ENCODE data around the gene CCDC167.
A peak's percentile ranks its signal among the peaks of the same experiment; 100 is the strongest.

CCDC167 gene

DNA sequence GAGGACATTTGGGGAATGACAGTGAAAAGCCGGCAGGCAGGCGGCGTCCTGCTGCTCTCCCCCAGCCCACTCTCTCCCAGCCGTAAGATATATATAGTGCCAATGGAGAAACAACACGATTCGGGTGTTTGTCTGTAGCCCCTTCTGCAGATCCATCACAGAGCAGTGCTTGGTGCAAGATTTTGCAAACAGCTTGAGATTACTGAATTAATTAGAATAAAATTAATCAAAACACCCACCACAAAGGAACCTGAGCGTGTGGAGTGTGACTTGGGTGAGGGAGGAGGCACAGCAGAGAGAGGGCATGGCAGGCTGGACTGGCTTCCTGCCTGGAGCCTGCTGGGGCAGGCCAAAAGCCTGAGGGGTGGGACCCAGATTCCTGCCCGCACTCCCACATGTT lies 28.8 kb upstream of the CCDC167 start:
- no peak for DNase-seq

DNA sequence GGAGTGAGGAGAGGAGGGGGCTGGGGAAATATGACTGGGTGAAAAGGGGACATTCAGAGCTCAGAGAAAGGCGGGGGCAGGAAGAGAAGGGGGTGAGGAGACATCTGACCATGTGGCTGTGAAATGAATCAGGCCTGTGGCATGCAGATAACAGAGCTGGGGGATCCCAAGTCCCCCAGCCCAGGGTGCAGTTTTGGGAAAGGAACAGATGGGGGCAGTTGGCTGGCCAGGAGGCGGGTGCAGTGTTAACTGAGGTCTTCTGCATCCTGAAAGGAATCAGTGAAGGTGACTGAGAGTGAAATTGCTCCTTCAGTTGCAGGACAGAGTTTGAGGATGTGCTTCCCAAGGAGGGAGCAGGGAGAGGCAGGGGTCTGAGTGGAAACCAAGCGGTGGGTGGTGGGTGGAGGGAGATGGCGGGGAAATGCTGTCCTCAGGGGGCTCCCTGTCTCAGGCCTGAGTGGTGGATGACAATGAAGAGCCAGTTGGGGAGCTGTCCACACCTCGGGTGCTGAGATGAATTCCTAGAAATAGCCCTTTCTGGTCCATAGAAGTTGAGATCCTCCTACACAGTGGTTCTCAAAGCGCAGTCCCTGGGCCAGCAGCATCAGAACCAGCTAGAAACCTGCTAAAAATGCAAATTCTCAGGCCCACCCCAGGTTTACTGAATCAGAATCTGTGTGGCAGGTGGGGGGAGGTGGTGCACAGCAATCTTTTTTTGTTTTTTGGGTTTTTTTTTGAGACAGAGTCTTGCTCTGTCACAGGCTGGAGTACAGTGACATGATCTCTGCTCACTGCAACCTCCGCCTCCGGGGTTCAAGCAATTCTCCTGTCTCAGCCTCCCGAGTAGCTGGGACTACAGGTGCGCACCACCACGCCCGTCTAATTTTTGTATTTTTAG lies 26.0 kb upstream of the CCDC167 start:
- no peak for DNase-seq

DNA sequence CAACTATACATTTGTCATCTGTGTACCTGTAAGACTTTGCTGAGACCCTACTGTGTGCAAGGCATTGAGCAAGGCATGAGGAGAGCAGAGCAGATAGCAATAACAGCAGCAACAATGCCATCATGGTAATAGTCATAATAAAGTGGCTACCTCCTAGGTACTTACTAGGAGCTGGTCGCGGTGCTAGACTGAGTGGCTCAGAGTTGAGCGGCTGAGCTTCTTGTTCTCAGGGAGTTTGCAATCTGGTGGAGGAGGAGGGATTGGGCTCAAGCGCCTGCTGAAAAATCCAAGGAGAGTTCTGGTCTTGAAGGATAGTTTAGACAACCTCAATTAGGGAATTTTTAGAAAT lies 25.3 kb upstream of the CCDC167 start:
- DNase-seq = no peak

DNA sequence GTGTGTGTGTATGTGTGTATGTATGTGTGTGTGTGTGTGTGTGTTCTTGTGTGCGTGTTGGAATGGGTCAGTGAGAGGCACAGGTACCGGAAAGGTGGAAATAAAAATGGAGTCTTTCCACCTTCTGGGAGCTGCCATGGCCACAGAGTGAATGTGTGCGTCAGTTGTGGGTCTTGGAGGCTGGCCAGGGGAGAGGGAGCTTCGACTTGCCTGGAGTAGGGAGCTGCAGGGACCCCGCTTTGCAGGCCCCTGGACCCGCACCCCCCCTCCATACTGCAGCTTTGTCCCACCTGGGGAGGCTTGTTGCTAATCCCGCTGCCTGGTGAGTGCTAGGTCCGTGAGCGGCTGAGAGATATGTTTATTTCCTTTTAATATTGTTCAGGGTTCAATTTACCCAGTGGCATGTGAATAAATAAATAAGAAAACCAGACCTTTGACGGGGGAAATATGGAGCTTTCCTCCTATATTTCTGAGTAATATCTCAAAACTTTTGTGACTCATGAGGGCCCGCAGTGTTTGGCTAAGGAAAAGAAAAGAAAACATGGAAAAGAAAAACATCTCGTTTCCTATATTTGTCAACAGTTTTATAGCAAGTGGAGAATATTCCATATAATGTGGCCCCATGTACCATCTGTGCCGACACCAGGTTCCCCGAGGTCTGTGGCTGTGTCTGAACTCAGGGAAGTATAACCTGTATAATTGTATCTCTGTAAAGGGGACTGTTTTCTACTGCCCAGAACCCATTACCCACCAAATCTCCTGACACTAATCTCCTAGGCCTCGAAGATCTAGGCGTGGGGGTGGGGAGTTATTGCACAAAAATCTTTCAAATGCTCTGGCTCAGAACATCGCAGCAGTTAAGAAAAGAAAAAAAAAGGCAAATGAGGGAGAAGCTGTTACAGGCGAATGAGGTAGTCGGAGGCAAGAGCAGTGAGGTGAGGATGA lies 24.6 kb upstream of the CCDC167 start:
- DNase-seq = no peak

DNA sequence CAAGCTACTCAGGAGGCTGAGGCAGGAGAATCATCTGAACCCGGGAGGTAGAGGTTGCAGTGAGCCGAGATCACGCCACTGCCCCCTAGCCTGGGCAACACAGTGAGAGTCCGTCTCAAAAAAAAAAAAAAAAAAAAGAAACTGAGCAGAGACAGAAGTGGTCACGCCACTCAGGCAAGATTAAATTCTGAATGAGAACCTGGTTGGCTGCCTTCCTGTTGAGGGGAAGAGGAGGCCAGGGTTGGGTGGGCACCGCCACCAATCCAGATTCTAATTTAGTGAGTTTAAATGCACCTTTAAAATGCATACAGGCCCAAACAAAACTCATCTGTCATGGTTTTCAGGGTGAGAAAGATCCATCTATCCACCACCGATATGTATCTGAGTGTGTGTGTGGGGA lies 23.7 kb upstream of the CCDC167 start:
- no peak for DNase-seq

DNA sequence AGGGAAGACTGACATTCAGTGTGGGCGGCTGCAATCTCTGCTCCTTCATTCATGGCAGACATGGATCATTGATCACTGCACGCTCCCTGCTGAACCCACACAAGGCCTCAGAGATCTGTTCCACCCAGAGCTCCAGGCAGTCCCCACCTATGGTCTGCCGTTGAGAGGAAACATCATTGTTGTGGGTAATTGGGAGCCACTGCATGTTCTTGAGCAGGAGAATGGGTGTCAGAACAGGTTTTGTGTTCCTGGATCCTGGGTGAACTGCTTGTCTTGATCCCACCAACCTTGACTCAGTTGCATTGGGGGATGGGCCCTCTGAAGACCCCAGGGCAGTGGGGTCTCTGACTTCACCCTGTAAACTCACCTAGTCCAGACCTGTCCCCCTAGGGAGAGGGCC lies 23.1 kb upstream of the CCDC167 start:
- DNase-seq = no peak

DNA sequence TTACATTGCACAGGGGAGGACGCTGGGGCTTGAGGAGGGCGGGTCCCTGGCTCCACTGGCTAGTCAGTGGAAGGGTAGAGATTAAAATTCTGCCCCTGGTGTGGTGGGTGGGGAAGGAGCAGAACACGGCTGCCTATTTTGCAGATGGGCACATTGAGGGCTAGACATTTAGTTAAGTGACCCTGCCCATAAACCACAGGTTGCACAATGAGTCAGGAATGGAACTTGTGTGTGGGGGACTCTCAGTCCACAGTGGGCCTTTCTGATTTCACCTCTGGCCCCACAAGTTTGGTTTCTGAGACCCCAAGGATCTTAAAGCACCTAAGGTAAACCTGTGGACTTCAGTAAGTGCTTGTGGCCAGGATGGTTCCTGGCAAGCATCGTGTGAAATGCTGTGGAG lies 22.0 kb upstream of the CCDC167 start:
- DNase-seq = no peak

DNA sequence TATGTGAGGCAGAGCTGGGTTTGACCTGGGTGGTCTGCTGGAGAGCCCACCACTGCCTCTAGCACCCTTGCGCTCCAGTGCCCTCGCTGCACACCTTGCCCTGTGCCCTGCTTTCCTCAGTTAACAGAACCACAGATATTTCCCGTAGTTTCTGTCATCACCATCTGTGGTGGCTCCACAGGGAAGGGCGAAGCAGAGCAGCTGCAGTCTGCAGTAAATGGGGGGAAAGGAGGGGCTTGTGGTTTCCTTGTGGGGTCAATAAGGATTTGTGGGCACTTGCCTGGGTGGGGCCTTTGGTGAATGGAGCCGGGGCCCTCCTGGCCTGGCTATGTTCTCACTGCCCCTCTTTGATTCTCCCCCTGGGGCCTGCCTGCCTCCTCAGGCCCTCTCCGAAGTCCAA lies 21.2 kb upstream of the CCDC167 start:
- no peak for DNase-seq

DNA sequence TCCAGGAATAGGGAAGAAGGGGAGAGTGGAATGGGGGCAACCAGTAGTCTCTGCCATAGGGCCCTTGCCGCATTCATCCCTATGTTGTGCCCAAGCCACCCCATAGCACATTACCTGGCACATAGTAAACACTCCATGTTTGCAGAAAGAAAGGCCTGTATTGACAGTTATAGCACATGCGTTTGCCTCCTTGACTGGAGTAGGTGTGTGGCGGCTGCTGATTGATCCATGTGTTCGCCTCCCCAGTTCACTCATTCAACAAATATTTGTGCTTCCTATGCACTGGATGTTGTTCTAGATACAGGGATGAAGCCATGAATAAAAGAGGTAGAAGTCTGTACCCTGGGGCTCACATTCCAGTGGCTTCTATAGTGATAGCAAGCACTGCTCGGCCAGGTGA lies 19.8 kb upstream of the CCDC167 start:
- no peak for DNase-seq

DNA sequence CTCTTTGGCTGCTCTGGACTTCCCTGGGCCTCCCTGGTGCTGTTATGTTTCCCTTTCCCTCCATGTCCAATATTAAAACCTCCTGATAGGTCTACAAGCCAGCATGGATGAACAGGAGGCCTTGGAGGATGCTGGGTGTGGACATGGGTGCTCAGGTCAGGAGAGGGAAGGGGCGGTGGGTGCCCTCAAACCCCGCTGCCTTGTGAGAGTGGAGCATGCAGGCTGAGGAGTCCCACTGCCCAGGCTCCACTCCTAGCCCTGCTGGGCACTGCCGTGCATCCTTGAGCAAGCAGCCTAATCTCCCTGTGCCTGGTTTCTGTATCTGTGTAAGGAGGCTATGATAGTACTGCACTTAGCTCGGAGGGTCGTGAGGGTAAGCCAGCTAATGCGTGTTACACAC lies 18.4 kb upstream of the CCDC167 start:
- no peak for DNase-seq

DNA sequence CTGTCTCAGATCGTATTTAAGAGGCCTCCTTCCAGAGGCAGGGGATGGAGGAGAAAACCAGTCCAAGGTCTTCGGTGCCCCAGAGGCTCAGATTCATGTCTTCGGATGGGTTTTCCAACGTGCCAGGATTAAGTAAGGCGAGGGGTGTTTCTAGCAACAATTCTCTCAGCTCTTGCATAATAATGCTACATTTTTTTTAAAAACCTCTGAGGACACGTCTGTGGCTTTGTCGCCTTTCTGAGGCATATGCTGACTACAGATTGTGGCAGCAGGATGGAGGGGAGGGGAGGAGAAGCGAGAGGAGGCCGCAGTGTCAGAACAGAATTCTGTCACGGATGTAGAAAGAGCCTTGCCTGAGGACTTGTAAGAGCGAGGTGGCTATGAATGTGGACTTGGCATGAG lies 17.7 kb upstream of the CCDC167 start:
- peak in 1 of 2 donors; percentile 69 for DNase-seq

DNA sequence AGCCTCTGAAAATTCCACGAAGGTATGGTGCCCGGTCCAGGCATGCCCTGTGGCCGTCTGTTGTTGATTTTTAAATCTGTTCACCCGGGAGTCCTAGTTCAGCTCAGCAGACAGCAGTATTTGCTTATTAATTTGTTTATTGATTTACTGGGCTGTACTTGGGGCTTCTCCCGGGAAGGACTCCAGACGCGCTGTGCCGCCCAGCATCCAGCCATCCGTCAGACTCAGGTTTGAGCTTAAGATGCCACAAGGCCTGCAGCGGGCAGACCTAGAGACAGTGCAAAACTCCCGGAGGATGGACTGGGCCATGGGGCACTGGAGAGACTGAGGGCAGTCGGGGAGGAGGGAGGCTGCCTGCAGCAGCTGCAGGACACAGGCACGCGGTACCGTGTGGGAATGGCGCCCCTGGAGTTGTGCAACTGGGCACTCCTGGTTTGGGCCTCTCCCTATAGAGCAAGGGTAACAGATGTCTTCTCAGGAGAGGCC lies 17.3 kb upstream of the CCDC167 start:
- no peak for DNase-seq

DNA sequence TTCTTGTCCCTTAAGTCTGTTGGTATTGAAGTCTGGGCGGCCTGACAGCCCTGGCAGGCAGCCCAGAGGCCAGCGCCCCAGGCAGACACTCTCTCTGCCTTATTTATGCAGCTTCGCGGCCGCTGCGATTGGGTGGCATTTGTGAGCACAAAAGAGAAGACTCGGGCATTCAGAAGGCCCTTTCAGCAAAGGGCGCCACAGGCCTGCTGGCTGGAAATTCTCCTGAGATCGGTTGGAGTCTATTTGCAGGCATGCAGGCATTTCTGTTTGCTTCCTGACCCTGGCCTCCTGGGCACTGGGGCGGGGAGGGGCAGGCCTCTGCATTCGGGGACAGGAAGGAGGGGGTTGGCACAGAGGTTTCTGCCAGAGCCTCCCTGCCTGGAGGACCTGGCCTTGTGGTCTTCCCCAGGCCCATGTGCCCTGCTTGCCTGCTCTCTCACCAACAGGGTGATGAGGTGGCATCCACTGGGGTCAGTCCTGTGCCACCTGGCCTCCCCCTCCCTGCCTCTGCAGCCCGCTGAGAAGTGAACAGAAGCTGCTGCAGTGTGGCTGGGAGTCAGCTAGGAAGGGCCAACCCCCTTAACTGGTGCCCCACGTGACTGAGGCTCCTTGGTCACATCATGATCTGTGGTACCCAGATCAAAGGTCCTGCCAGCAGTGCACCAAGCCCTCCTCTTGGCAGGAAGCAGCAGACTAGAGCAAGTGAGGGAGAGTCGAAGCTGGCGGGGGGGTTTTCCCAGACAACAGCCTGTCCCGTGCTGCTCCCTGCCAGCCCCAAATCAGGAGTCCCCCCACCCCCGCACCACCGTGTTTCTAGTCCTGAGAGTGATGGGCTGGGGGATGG lies 16.6 kb upstream of the CCDC167 start:
- peak in 1 of 2 donors; percentile 14 for DNase-seq

DNA sequence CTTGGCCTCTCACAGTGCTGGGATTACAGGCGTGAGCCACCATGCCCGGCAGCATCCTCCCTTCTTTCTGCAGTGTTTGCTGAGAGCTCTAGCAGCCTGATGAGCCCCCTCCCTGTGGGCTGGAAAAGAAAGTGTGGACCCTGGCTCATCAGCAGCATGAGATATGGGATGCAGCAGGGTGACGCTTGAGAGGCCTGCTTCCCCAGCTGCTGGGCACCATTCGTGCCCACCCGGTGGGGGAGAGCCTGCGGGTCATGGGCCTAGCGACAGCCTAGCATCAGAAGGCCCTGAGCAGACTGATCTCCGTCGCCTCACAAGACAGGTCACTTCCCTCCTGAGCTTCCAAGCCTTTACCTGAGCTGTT lies 16.0 kb upstream of the CCDC167 start:
- DNase-seq = no peak

DNA sequence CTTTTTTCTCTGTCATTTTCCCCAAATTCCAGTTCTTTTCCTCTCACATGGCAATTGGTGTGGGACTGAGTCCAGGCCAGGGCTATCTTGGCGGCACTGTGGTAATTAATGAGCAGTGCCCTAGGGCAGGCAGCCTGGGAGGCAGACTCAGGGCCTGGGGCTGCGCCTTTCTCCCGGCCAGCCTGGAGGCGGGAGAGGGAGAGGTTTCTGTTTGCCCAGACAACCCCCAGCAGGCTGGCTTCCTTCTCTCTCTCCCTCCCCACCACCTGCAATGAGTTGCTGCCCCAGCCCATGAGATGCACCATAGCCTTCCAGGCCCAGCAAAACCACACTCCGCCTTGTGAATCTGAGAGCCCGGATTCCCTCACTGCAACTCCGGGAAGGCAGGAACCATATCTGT lies 15.1 kb upstream of the CCDC167 start:
- no peak for DNase-seq

DNA sequence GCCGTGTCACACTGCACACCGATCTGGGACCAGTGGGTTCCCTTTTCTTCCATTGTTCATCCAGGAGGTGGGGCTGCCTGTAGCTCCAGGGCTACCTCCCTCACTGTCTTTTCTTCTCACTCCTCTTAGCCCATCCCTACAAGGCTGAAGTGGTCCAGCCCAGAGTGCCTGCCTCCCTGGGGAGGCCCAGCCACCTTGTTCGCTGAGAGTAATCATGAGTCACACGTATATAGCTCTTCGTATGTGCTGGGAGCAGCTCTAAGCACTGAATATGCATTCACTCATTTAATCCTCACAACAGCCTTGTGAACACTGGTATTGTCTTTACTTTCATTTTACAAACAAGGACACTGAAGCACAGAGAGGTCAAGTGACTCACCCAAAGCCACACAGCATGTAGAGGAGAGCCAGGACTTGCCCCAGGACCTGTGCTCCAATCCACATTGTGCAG lies 14.7 kb upstream of the CCDC167 start:
- DNase-seq = no peak

DNA sequence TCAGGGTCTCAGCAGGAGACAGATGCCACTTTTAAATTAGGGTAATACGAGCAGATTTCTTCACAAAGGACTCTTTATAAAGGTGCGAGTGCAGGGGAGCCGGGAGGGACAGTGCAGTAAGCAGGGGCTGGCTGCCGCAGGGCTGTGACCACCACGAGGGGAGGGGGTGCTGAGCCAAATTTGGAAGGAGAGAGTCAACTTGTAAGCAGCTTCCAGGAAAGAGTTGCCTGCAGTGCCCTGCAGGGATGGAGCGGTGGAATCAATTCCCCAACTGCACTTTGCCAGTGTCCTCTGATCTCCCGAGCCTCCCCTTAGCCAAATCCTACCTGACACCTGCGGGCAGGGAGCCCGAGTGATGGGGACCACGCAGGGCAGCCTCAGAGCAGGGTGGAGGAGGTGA lies 13.9 kb upstream of the CCDC167 start:
- DNase-seq = no peak

DNA sequence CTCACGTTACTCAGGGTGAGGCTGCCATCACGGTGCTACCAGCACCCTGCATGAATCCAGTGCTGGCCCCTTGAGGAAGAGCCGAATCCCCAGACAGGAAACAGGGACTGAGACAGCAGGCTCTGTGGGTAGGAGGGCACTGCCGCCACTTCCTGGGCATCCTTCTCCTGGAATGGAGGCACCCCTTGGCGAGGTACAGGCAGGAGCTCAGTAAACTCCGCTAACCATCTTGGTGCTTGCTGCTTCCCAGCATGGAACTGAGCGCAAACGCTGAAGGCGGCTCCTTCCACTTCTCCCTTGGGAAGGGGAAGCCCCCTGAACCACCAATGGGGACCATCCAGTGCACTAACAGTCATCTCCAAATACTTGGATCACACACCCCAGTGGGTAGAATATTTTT lies 13.5 kb upstream of the CCDC167 start:
- no peak for DNase-seq

DNA sequence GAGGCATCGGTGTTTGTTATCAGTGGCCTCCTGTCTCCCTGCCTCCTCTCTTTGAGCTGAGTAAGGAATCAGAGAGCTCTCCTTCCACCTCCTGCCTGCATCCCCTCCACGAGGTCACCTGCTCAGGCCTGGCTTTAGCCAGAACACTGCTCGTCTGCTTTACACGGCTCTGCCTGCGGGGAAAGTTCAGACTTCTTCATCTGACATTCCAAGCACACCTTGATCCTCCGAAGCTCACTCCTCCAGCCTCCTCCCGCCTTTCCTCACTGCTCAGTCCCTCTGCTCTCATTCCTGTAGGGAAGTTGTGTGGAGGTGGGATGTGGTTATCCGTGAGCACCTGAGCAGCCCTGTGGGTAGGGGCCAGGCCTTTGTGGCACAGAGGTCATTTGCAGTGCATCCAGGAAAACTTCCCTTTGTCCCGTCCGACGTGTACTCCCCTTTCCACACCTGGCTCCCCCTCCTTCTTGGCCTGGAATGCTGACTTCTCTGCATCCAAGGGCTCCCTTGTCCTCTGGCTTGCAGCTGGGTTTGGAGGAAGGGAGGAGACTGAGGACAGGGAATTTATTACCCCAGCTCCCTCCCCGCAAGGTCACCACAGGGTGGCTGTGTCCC lies 12.8 kb upstream of the CCDC167 start:
- no peak for DNase-seq

DNA sequence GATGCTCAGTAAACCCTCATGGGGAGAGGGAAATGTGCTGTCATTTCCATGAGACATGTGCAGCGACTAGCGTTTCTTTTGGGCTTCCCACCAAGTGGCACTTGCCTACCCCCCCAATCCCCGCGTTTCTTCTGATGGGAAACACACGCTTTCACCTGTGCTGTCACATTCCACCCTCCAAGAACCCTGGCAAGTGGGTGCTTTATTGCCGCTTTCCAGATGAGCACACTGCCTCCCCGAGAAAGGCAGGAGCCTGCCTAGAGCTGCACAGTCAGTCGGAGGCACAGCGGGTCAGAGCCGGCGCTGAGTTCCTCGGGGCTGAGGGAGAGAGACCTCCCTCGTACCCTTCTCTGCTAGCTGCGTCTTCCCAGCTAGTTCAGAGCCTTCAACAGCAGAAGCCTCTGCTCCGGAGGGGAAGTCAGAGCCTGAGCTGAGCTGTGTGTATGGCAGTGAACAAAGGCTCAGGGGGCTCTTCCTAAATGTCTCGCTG lies 12.3 kb upstream of the CCDC167 start:
- DNase-seq = no peak

DNA sequence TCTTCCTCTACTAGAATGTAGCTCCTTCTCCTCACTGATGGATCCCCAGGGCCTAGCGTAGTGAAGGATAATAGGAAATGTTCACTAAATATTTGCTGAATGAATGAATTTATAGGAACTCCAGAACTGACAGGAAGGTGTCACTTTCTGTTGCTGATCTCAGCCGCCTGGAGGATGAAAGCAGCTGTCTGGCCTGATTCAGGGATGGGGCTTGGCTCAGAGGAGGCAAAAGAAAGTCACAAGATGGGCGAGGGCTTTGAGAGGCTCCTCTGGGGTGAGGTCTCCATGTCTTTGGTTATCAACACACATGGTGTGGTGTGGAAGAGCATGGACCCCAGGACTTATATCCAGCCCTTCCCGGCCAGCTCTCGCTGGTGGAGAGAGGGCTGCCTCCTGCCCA lies 11.5 kb upstream of the CCDC167 start:
- DNase-seq = no peak

DNA sequence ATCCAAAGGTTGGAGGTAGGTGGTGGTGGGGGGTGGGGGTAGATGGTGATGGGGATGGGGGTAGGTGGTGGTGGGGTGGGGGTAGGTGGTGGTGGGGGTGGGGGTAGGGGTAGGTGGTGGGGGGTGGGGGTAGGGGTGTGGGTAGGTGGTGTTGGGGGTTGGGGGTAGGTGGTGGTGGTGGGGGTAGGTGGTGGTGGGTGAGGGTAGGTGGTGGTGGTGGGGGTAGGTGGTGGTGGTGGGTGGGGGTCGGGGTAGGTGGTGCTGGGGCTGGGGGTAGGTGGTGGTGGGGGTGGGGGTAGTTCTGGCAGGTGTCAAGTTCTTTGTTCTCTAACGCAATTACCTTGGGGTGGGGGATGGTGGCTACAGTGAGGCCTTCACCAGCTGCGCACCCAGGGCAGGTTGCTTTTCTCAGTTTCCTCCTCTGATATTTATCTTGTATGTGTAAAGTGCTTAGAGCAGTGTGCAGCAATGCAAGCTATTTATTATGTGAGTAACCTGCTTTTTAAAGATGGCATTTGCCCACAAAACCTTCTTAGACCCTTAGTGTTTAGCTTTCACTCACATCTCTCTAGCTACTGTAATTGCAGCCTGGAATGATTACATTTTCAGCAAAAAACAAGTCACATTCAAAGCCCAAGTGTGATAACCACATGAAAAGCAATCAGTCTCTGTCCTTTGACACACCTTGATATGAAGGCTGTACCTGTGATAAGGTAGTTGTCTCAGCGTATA lies 8.2 kb upstream of the CCDC167 start:
- DNase-seq = no peak
